Activated naive CD8-positive, alpha-beta T cell treated with anti-CD3 and anti-CD28 coated beads, Interleukin-2, amount 50 U/mL, for 24 hours (primary cell): ENCODE results near the gene TMPRSS9.

Experiments used
- ATAC-seq: fragments of 150-1000 bp; cut with Tn5 transposase; one replicate; pipeline ENCODE4 v1.10.0; 2021
- DNase-seq: peaks from one replicate; pipeline ENCODE4 v3.0.0; 2021
- H3K27ac Mint-ChIP-seq: one replicate; pipeline ENCODE4 v1.8.0; 2021; ENCODE audit warnings: mild to moderate bottlenecking, mixed read lengths
- H3K27me3 Mint-ChIP-seq: one replicate; pipeline ENCODE4 v1.8.0; 2021; ENCODE audit warnings: mixed read lengths
- H3K36me3 Mint-ChIP-seq: one replicate; pipeline ENCODE4 v1.8.0; 2021; ENCODE audit warnings: low read depth, mixed read lengths
- H3K4me1 Mint-ChIP-seq: one replicate; pipeline ENCODE4 v1.8.0; 2021; ENCODE audit warnings: mixed read lengths
- H3K4me3 Mint-ChIP-seq: one replicate; pipeline ENCODE4 v1.8.0; 2021; ENCODE audit warnings: mild to moderate bottlenecking, moderate library complexity, mixed read lengths
- H3K9me3 Mint-ChIP-seq: one replicate; pipeline ENCODE4 v1.8.0; 2021; ENCODE audit warnings: mixed read lengths

The TMPRSS9 gene

GRCh38 chr19:2359992-2360685 lies at the start of gene TMPRSS9:
Gene TMPRSS9, plus strand, starts transcription at chr19:2360265. Its CDS starts 29,521 bp downstream, at chr19:2389786.
- Mint-ChIP-seq H3K4me1 (peaks cover 3% of the 10 kb centered on the region), H3K36me3 (no peaks in the 10 kb centered on the region), H3K27ac (no peak within 1 kb of the TSS), H3K4me3 (no peak within 1 kb of the TSS), H3K9me3 (no peaks in the 10 kb centered on the region), H3K27me3 (peaks cover 18% of the 10 kb centered on the region)
- DNase-seq (no peak), ATAC-seq (peak; percentile 41)

GRCh38 chr19:2311093-2311492 lies 49.0 kb upstream of the TMPRSS9 start:
- no peak overlapping the region for H3K4me3 Mint-ChIP-seq
- H3K27me3 Mint-ChIP-seq: peaks cover 57% of the 10 kb centered on the region
- no peak overlapping the region for H3K27ac Mint-ChIP-seq
- no peaks in the 10 kb centered on the region for H3K36me3 Mint-ChIP-seq
- DNase-seq: no peak
- H3K4me1 Mint-ChIP-seq: peaks cover 8% of the 10 kb centered on the region
- no peak for ATAC-seq
- peaks cover 10% of the 10 kb centered on the region for H3K9me3 Mint-ChIP-seq

GRCh38 chr19:2312820-2313501 lies 47.1 kb upstream of the TMPRSS9 start:
- H3K4me3 Mint-ChIP-seq: no peak overlapping the region
- DNase-seq (no peak), ATAC-seq (no peak)
- peaks cover 2% of the 10 kb centered on the region for H3K4me1 Mint-ChIP-seq
- H3K9me3 Mint-ChIP-seq: peaks cover 10% of the 10 kb centered on the region
- no peak overlapping the region for H3K27ac Mint-ChIP-seq
- H3K27me3 Mint-ChIP-seq: peaks cover 48% of the 10 kb centered on the region
- H3K36me3 Mint-ChIP-seq: no peaks in the 10 kb centered on the region

GRCh38 chr19:2315121-2315817 lies 44.8 kb upstream of the TMPRSS9 start:
- DNase-seq (no peak), ATAC-seq (no peak)
- peaks cover 28% of the 10 kb centered on the region for H3K27me3 Mint-ChIP-seq
- no peak overlapping the region for H3K4me3 Mint-ChIP-seq
- H3K36me3 Mint-ChIP-seq: no peaks in the 10 kb centered on the region
- peaks cover 10% of the 10 kb centered on the region for H3K9me3 Mint-ChIP-seq
- no peak overlapping the region for H3K27ac Mint-ChIP-seq
- no peaks in the 10 kb centered on the region for H3K4me1 Mint-ChIP-seq

GRCh38 chr19:2315818-2316353 lies 44.2 kb upstream of the TMPRSS9 start:
- no peak overlapping the region for H3K4me3 Mint-ChIP-seq
- peaks cover 25% of the 10 kb centered on the region for H3K27me3 Mint-ChIP-seq
- no peaks in the 10 kb centered on the region for H3K36me3 Mint-ChIP-seq
- peak; percentile 39 for ATAC-seq
- no peak for DNase-seq
- H3K27ac Mint-ChIP-seq: no peak overlapping the region
- H3K9me3 Mint-ChIP-seq: peaks cover 10% of the 10 kb centered on the region
- no peaks in the 10 kb centered on the region for H3K4me1 Mint-ChIP-seq

GRCh38 chr19:2317300-2317699 lies 42.8 kb upstream of the TMPRSS9 start:
- no peak overlapping the region for H3K27ac Mint-ChIP-seq
- no peaks in the 10 kb centered on the region for H3K4me1 Mint-ChIP-seq
- H3K9me3 Mint-ChIP-seq: peaks cover 10% of the 10 kb centered on the region
- DNase-seq (no peak), ATAC-seq (no peak)
- H3K36me3 Mint-ChIP-seq: no peaks in the 10 kb centered on the region
- peaks cover 22% of the 10 kb centered on the region for H3K27me3 Mint-ChIP-seq
- no peak overlapping the region for H3K4me3 Mint-ChIP-seq

- Mint-ChIP-seq H3K9me3 (peaks cover 10% of the 10 kb centered on the region), H3K36me3 (no peaks in the 10 kb centered on the region), H3K4me3 (no peak overlapping the region), H3K4me1 (no peaks in the 10 kb centered on the region), H3K27me3 (peaks cover 21% of the 10 kb centered on the region), H3K27ac (no peak overlapping the region)
- ATAC-seq (no peak), DNase-seq (no peak)
Measured at GRCh38 chr19:2317756-2318155, 42.3 kb upstream of the TMPRSS9 start.

- ATAC-seq: no peak
- no peak overlapping the region for H3K27ac Mint-ChIP-seq
- H3K9me3 Mint-ChIP-seq: peaks cover 10% of the 10 kb centered on the region
- no peaks in the 10 kb centered on the region for H3K4me1 Mint-ChIP-seq
- H3K36me3 Mint-ChIP-seq: no peaks in the 10 kb centered on the region
- DNase-seq: no peak
- H3K27me3 Mint-ChIP-seq: peaks cover 10% of the 10 kb centered on the region
- H3K4me3 Mint-ChIP-seq: no peak overlapping the region
Measured at GRCh38 chr19:2318923-2319322, 41.1 kb upstream of the TMPRSS9 start.

- DNase-seq: no peak
- Mint-ChIP-seq H3K27me3 (peaks cover 5% of the 10 kb centered on the region), H3K4me3 (no peak overlapping the region), H3K27ac (no peak overlapping the region), H3K9me3 (peaks cover 10% of the 10 kb centered on the region), H3K4me1 (peaks cover 2% of the 10 kb centered on the region), H3K36me3 (no peaks in the 10 kb centered on the region)
- ATAC-seq: no peak
Measured at GRCh38 chr19:2319551-2319950, 40.5 kb upstream of the TMPRSS9 start.

- Mint-ChIP-seq H3K27me3 (peaks cover under 1% of the 10 kb centered on the region), H3K36me3 (no peaks in the 10 kb centered on the region), H3K9me3 (peaks cover 7% of the 10 kb centered on the region), H3K4me1 (peaks cover 6% of the 10 kb centered on the region), H3K4me3 (no peak overlapping the region), H3K27ac (no peak overlapping the region)
- DNase-seq (no peak), ATAC-seq (no peak)
Measured at GRCh38 chr19:2320049-2320448, 40.0 kb upstream of the TMPRSS9 start.

GRCh38 chr19:2320939-2321338 lies 39.1 kb upstream of the TMPRSS9 start:
- ATAC-seq (no peak), DNase-seq (no peak)
- no peaks in the 10 kb centered on the region for H3K27me3 Mint-ChIP-seq
- peaks cover 15% of the 10 kb centered on the region for H3K4me1 Mint-ChIP-seq
- no peak overlapping the region for H3K27ac Mint-ChIP-seq
- H3K9me3 Mint-ChIP-seq: no peaks in the 10 kb centered on the region
- no peak overlapping the region for H3K4me3 Mint-ChIP-seq
- peaks cover 6% of the 10 kb centered on the region for H3K36me3 Mint-ChIP-seq

- Mint-ChIP-seq H3K4me3 (no peak overlapping the region), H3K27ac (no peak overlapping the region), H3K36me3 (peaks cover 9% of the 10 kb centered on the region), H3K4me1 (peaks cover 22% of the 10 kb centered on the region), H3K9me3 (no peaks in the 10 kb centered on the region), H3K27me3 (no peaks in the 10 kb centered on the region)
- ATAC-seq (no peak), DNase-seq (no peak)
Measured at GRCh38 chr19:2321565-2322283, 38.3 kb upstream of the TMPRSS9 start.

GRCh38 chr19:2323707-2324106 lies 36.4 kb upstream of the TMPRSS9 start:
- H3K9me3 Mint-ChIP-seq: no peaks in the 10 kb centered on the region
- H3K36me3 Mint-ChIP-seq: peaks cover 22% of the 10 kb centered on the region
- H3K27ac Mint-ChIP-seq: no peak overlapping the region
- ATAC-seq: no peak
- peaks cover 37% of the 10 kb centered on the region for H3K4me1 Mint-ChIP-seq
- no peaks in the 10 kb centered on the region for H3K27me3 Mint-ChIP-seq
- DNase-seq: no peak
- H3K4me3 Mint-ChIP-seq: no peak overlapping the region

- Mint-ChIP-seq H3K4me3 (peak overlapping the region; percentile 24), H3K9me3 (no peaks in the 10 kb centered on the region), H3K27ac (no peak overlapping the region), H3K36me3 (peaks cover 22% of the 10 kb centered on the region), H3K27me3 (no peaks in the 10 kb centered on the region), H3K4me1 (peaks cover 41% of the 10 kb centered on the region)
- DNase-seq (no peak), ATAC-seq (no peak)
Measured at GRCh38 chr19:2324220-2324948, 35.7 kb upstream of the TMPRSS9 start.
